AG08395 (cell line): Measurements from ENCODE around the gene RNF151.

Experiments
- DNase-seq: peaks from one replicate; pipeline ENCODE4 v3.0.0; 2012; ENCODE audit warnings: mixed read lengths, low spot score

Gene RNF151

GRCh38 chr16:1991588-1991947 is 24.9 kb downstream of the RNF151 start:
- no peak for DNase-seq

GRCh38 chr16:1991948-1992703 is 25.5 kb downstream of the RNF151 start:
- DNase-seq: peak; percentile 93

GRCh38 chr16:1992704-1993317 is 26.2 kb downstream of the RNF151 start:
- DNase-seq: no peak

- DNase-seq: peak; percentile 28
Observed at GRCh38 chr16:1993731-1994131, 27.1 kb downstream of the RNF151 start.

- DNase-seq: peak; percentile 48
Observed at GRCh38 chr16:1997494-1998359, 31.1 kb downstream of the RNF151 start.

- DNase-seq: no peak
Observed at GRCh38 chr16:1998360-1998835, 31.7 kb downstream of the RNF151 start.

GRCh38 chr16:1998852-1999801 is 32.5 kb downstream of the RNF151 start:
- DNase-seq: no peak

GRCh38 chr16:1999866-2000514 is 33.3 kb downstream of the RNF151 start:
- DNase-seq: no peak

GRCh38 chr16:2001035-2001434 is 34.4 kb downstream of the RNF151 start:
- no peak for DNase-seq

- no peak for DNase-seq
Observed at GRCh38 chr16:2001456-2002355, 35.0 kb downstream of the RNF151 start.

- no peak for DNase-seq
Observed at GRCh38 chr16:2002406-2003230, 36.0 kb downstream of the RNF151 start.

GRCh38 chr16:2003231-2003826 is 36.7 kb downstream of the RNF151 start:
- no peak for DNase-seq

- peak; percentile 92 for DNase-seq
Observed at GRCh38 chr16:2003827-2004641, 37.4 kb downstream of the RNF151 start.

- DNase-seq: no peak
Observed at GRCh38 chr16:2004795-2005517, 38.3 kb downstream of the RNF151 start.

- DNase-seq: no peak
Observed at GRCh38 chr16:2005646-2006045, 39.0 kb downstream of the RNF151 start.

- no peak for DNase-seq
Observed at GRCh38 chr16:2006317-2006716, 39.7 kb downstream of the RNF151 start.
